ENCODE data around the gene SNX22.

SNX22 gene

GRCh38 chr15:64144192-64144564 is 7.4 kb upstream of the SNX22 start:
- TF ChIP-seq, protein P1, sequence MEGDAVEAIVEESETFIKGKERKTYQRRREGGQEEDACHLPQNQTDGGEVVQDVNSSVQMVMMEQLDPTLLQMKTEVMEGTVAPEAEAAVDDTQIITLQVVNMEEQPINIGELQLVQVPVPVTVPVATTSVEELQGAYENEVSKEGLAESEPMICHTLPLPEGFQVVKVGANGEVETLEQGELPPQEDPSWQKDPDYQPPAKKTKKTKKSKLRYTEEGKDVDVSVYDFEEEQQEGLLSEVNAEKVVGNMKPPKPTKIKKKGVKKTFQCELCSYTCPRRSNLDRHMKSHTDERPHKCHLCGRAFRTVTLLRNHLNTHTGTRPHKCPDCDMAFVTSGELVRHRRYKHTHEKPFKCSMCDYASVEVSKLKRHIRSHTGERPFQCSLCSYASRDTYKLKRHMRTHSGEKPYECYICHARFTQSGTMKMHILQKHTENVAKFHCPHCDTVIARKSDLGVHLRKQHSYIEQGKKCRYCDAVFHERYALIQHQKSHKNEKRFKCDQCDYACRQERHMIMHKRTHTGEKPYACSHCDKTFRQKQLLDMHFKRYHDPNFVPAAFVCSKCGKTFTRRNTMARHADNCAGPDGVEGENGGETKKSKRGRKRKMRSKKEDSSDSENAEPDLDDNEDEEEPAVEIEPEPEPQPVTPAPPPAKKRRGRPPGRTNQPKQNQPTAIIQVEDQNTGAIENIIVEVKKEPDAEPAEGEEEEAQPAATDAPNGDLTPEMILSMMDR (IDR thresholded peaks at IDR 0.05; ENCODE audit: low read length, missing control alignments) = no peak
- H3K4me3 ChIP-seq (replicated peaks; ENCODE audit: low read depth, low read length) = no peak overlapping the region

GRCh38 chr15:64144565-64145281 is 6.8 kb upstream of the SNX22 start:
- no peak overlapping the region for H3K4me3 ChIP-seq (replicated peaks; ENCODE audit: low read depth, low read length)
- no peak for DNase-seq (ENCODE audit: low read depth)
- TF ChIP-seq, protein P1 (IDR thresholded peaks at IDR 0.05; ENCODE audit: low read length, missing control alignments) = no peak

More at GRCh38 chr15:64144192-64144564, 7.4 kb upstream of the SNX22 start:
- DNase-seq (ENCODE audit: low read depth) = no peak

GRCh38 chr15:64146041-64146440 is 5.5 kb upstream of the SNX22 start:
- DNase-seq (ENCODE audit: low read depth) = no peak
- H3K4me3 ChIP-seq (replicated peaks; ENCODE audit: low read depth, low read length) = no peak overlapping the region

DNA sequence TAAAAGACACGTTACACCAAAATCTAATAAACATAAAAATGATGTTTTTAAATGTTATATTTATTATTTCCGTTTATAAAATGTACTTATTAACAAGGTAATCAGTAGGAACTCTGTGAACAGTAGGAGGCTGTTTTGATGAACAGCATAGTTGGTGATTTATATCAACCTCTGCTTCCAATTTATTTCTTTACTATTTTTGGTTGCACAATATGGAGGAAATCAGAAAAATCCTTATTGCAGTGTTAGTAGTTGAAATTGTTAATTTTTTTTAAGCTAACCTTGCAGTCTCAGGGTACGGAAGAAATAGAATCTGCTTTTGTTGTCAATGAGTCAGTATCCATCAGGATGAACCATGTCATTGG is 5.0 kb upstream of the SNX22 start:
- no peak overlapping the region for H3K4me3 ChIP-seq (replicated peaks; ENCODE audit: low read depth, low read length)
- no peak for DNase-seq (ENCODE audit: low read depth)
- TF ChIP-seq, protein P1 (IDR thresholded peaks at IDR 0.05; ENCODE audit: low read length, missing control alignments) = no peak

More at GRCh38 chr15:64146041-64146440, 5.5 kb upstream of the SNX22 start:
- TF ChIP-seq, protein P1 (IDR thresholded peaks at IDR 0.05; ENCODE audit: low read length, missing control alignments) = no peak

- TF ChIP-seq, protein P1 (IDR thresholded peaks at IDR 0.05; ENCODE audit: low read length, missing control alignments) = no peak
- H3K4me3 ChIP-seq (replicated peaks; ENCODE audit: low read depth, low read length) = no peak overlapping the region
- DNase-seq (ENCODE audit: low read depth) = no peak
Measured at GRCh38 chr15:64146885-64147681, 4.4 kb upstream of the SNX22 start.

DNA sequence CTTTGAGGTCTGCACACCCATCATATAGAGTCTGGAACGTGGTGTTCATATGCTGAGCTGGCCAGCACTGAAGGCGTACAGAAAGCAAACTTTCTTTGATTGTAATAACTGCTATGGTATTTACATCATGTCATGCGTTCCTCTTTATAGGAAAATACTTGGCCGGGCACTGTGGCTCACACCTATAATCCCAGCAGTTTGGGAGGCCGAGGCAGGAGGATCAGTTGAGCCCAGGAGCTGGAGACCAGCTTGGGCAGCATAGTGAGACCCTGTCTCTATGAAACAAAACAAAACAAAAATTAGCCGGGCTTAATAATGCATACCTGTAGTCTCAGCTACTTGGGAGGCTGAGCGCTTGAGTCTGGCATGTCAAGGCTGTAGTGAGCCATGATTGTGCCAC is 3.4 kb upstream of the SNX22 start:
- no peak for DNase-seq (ENCODE audit: low read depth)
- TF ChIP-seq, protein P1 (IDR thresholded peaks at IDR 0.05; ENCODE audit: low read length, missing control alignments) = no peak
- no peak overlapping the region for H3K4me3 ChIP-seq (replicated peaks; ENCODE audit: low read depth, low read length)
